Measurements from ENCODE around the gene OARD1.

GRCh38 chr6:41090841-41091761, 18.9 kb upstream of the OARD1 start:
- TF ChIP-seq CTCF (IDR thresholded peaks at IDR 0.05), result no peak
- TF ChIP-seq POLR2A (IDR thresholded peaks at IDR 0.05), result peak in 1 of 2 donors; percentile 10
